Cardiac ventricle fibroblast (primary cell): ENCODE measurements around the gene FOLR3. TPM values are rescaled to one million over a fixed set of nuclear protein-coding genes. Genes with fewer than 3 reads are reported as not detected.

ENCODE experiments used
- total RNA-seq: library from RNA; depleted of rRNA; stranded (reverse); fragments of >200 nt; gene quantifications from 2 replicates; pipeline ENCODE4 v1.2.3, GENCODE V29; 2015

The FOLR3 gene
- not detected in 2 replicates for total RNA-seq

DNA sequence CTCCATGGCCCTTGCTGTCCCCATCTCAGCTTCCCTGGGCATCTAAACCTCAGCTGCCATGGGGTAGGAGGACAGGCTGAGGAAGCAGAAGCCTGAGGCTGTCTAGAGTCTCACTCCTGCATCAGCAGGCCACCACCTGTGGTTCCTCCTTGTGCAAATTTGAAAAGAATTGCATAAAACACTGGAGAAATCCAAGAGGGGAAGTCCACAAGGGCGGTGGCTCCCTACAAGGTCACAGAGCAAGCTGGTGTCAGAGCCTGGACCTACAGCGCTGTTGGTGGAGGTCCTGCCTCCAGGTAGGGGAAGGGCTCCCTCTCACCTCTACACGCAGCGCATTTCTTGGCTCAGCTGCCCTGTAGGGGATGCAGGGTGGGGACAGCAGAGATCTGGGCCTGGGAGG lies at the start of gene FOLR3:
Gene FOLR3 (plus strand): TSS at position 253 of the 400 bp plus-strand sequence. CDS start 228 bp downstream, outside the sequence.

GRCh38 chr11:72102946-72103753 lies 32.4 kb upstream of the FOLR3 start, which contains the start of gene LAMTOR1:
TSS of gene LAMTOR1 (minus strand) at chr11:72103297. CDS start at chr11:72103224, 73 bp downstream.

DNA sequence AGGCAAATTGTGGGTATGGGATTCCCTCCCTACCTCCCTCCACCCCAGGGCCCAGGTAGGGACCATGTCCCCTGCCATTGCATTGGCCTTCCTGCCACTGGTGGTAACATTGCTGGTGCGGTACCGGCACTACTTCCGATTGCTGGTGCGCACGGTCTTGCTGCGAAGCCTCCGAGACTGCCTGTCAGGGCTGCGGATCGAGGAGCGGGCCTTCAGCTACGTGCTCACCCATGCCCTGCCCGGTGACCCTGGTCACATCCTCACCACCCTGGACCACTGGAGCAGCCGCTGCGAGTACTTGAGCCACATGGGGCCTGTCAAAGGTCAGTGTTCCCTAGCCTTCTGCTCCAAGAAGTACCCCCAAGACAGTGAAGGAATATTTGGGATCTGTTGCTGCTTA lies 29.6 kb upstream of the FOLR3 start, which contains the start of gene TOMT:
Gene TOMT (plus strand): TSS at position 37 of the 400 bp plus-strand sequence. CDS start 28 bp downstream, at position 65.

DNA sequence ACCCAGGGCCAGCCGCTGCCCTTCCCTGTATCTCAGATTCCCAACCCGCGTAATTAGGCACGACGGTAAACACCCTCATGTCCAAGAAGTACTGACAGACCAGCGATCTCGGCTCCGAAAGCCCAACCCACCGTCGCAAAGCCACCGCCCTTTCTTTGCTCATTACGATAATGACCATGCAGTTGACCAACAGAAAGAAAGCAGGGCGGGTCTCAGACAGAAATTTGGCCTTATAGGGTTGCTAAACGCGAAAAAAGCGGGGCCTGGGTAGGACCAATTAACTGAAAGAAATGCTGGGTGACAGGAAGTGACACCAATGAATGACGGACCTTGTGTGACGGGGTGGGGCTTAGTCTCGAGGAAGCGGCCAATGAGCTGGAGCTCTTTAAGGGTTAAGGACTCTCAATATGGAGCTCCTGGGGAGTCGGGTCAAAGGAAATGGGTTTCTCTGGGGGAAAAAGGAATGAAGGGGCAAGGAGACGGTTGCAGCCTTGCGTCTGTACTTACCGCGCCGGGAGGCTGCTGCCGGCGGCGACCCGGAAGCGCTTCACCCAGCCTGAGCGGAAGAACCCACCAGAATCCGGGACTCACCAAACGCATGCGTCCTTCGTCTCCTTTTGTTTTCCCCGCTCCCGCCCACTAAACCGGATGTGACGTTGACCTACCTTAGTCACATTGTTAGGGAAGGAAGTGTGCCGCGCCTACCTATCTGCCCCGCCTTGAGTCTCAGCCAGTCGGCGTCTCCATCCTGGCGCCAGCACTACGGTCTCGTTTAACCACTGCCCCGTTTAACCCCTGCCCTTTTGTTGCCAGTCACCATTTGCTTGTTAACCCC lies 23.2 kb upstream of the FOLR3 start, which contains the start of gene ANAPC15:
Gene ANAPC15 (minus strand): TSS at position 553 of the 835 bp plus-strand sequence. CDS start 1,419 bp downstream, outside the sequence.

Other genes with a start within 250 kb of the FOLR3 start
- 1.5 and 5.7 TPM in 2 replicates for gene XNDC1N, start 207.1 kb upstream of the FOLR3 start, total RNA-seq
- 16.1 and 23.8 TPM in 2 replicates for gene RNF121, start 206.7 kb upstream of the FOLR3 start, total RNA-seq
- gene IL18BP, start 136.8 kb upstream of the FOLR3 start, total RNA-seq, result 1.7 and 9.0 TPM in 2 replicates
- gene NUMA1, start 55.2 kb upstream of the FOLR3 start, total RNA-seq, result 135 and 139 TPM in 2 replicates
- 3.1 and 3.4 TPM in 2 replicates for gene LRRC51, start 54.9 kb upstream of the FOLR3 start, total RNA-seq
- 118 and 136 TPM in 2 replicates for gene LAMTOR1, start 32.4 kb upstream of the FOLR3 start, total RNA-seq
- not detected in 2 replicates for gene TOMT, start 29.8 kb upstream of the FOLR3 start, total RNA-seq
- 12.0 and 19.1 TPM in 2 replicates for gene ANAPC15, start 23.0 kb upstream of the FOLR3 start, total RNA-seq
- not detected in 2 replicates for gene FOLR1, start 56.4 kb downstream of the FOLR3 start, total RNA-seq
- not detected in 2 replicates for gene FOLR2, start 81.1 kb downstream of the FOLR3 start, total RNA-seq
- 34.1 and 42.9 TPM in 2 replicates for gene INPPL1, start 89.0 kb downstream of the FOLR3 start, total RNA-seq
- not detected in 2 replicates for gene PHOX2A, start 108.5 kb downstream of the FOLR3 start, total RNA-seq